ENCODE results near the gene PRDX1.

Gene PRDX1

GRCh38 chr1:45566722-45567121 is 45.0 kb upstream of the PRDX1 start:
- no peak for TF ChIP-seq CTCF (IDR thresholded peaks at IDR 0.05; ENCODE audit: low read depth, low read length)
- DNase-seq (ENCODE audit: low read depth in 2 of 2): peak in 1 of 2 donors; percentile 66
- H3K4me3 ChIP-seq (replicated peaks in 1 of 2; ENCODE audit: low read depth in 2 of 2, low read length in 2 of 2): no peak overlapping the region

- no peak for DNase-seq (ENCODE audit: low read depth in 2 of 2)
- H3K4me3 ChIP-seq (replicated peaks in 1 of 2; ENCODE audit: low read depth in 2 of 2, low read length in 2 of 2): no peak overlapping the region
- TF ChIP-seq CTCF (IDR thresholded peaks at IDR 0.05; ENCODE audit: low read depth, low read length): no peak
These were observed 42.2 kb upstream of the PRDX1 start for GRCh38 chr1:45563843-45564242.

GRCh38 chr1:45557422-45557944 is 35.8 kb upstream of the PRDX1 start:
- TF ChIP-seq CTCF (IDR thresholded peaks at IDR 0.05; ENCODE audit: low read depth, low read length): no peak
- DNase-seq (ENCODE audit: low read depth in 2 of 2): no peak
- H3K4me3 ChIP-seq (replicated peaks in 1 of 2; ENCODE audit: low read depth in 2 of 2, low read length in 2 of 2): no peak overlapping the region

GRCh38 chr1:45554198-45554597 is 32.5 kb upstream of the PRDX1 start:
- H3K4me3 ChIP-seq (replicated peaks in 1 of 2; ENCODE audit: low read depth in 2 of 2, low read length in 2 of 2): no peak overlapping the region
- no peak for TF ChIP-seq CTCF (IDR thresholded peaks at IDR 0.05; ENCODE audit: low read depth, low read length)
- no peak for DNase-seq (ENCODE audit: low read depth in 2 of 2)

- peak overlapping the region in 1 of 2 donors; percentile 95 for H3K4me3 ChIP-seq (replicated peaks in 1 of 2; ENCODE audit: low read depth in 2 of 2, low read length in 2 of 2)
- TF ChIP-seq CTCF (IDR thresholded peaks at IDR 0.05; ENCODE audit: low read depth, low read length): no peak
- DNase-seq (ENCODE audit: low read depth in 2 of 2): no peak
These were observed 30.6 kb upstream of the PRDX1 start for GRCh38 chr1:45552331-45552730.

- no peak for DNase-seq (ENCODE audit: low read depth in 2 of 2)
- peak overlapping the region; percentile 78 to 95 for H3K4me3 ChIP-seq (replicated peaks in 1 of 2; ENCODE audit: low read depth in 2 of 2, low read length in 2 of 2)
- no peak for TF ChIP-seq CTCF (IDR thresholded peaks at IDR 0.05; ENCODE audit: low read depth, low read length)
These were observed 30.0 kb upstream of the PRDX1 start for GRCh38 chr1:45551684-45552083.
